GM11168 (cell line): ENCODE results near the gene AGAP3.

Experiments used
- in situ Hi-C: fragments of 300-500 bp; cut with MboI; formaldehyde crosslinking; loops from one replicate; pipeline ENCODE4 v1.12.0; 2022; ENCODE audit warnings: low sequenced_read_pairs; ENCODE audit not compliant: unreplicated experiment

The AGAP3 gene

DNA sequence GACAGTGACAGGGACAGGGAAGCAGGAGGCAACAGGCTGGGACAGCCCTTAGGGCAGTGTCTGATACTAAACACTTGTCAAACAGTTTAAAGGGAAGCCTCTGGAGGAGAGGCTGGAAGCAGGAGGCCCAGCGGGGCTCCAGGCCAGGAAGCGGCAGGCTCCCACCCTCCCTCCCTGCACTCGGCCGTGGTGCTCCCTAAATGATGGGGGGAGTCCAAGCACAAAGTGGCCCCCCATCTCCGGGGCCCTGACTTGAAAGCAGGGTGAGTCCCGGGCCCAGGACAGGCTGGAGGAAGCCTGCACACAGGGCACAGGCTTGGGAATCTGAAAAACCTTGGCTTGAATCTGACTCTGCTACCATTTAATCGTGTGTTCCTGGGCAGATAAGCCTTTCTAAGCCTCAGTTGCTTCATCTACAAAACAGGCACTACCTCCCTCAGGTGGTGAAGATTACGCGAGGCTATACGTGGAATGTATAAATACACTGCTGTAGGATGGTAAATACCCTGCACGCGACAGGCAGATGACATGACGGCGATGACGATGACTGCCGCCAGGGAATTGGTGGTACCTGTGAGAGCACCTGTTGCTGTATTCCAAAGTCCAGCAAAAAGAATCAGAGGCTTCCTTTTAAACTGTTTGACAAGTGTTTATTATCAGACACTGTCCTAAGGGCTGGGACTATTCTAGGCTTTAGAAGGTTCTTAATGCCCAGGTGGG, 47.2 kb downstream of the AGAP3 start:
- in situ Hi-C loops = no loop called here

DNA sequence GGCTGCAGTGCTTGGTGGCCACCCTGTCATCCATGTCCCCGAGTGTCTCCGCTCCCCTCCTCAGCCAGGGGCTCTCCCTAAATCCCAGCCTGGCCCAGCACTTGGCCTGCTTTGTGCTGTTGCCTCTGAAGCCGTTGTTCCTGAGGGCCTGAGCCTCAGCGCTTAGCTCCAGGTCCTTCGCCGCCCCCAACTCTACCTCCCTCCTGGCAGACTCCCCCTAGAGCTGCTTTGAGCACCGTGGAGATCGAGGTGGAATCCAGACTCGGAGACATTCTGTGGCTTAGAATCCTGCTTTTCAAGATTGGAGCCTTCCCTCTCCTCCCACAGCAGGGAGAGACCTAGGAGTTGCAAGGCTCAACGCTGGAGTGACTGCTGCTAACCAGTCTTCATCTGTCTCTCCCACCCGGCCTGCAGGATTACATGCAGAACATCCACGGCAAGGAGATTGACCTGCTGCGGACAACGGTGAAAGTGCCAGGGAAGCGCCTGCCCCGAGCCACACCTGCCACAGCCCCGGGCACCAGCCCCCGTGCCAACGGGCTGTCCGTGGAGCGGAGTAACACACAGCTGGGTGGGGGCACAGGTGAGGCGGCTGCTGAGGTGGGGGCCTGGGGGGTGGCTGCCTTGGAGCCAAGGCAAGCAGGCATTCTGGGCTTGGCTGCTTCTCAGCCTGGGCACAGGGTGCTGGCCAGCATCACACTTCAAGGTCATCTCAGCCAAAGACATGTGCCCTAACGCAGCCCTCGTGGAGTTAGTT, 47.9 kb downstream of the AGAP3 start:
- in situ Hi-C loops = no loop called here

DNA sequence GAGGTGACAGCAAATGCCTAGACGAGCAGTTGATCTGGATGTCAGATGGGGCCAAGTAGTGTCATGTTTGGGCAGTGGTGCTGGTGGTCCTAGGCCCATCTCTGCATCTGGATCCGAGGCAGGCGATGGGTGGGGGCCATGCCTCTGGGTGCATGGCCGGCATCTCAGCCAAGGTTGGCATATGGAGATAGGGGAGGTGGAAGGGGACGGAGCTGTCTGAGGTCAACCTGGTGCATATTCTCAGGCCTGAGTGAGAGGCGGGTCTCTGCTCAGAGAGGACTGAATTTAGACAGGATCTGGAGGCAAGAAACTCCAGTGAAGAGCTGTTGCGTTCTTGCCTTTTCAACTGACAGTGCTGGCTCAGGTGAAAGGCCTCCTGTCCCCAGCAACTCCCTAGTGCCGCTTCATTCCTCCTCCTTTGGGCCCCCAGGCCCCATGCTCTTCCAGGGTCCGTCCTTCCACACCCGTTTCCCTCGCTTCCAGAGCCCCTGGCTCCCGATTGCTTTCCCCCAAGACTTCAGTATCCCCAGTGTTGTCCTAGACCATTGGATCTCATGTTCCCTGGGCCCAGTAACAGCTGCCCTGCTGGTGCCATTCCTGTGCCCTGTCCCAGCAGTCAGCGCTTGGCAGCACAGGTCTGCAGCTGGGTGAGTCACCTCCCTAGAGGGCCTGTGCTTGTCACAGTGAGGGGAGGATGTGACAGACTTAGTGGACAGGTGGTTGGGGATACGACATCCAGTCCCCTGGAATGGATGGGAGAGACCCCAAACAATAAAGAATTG, 48.7 kb downstream of the AGAP3 start:
- in situ Hi-C loops = no loop called here

DNA sequence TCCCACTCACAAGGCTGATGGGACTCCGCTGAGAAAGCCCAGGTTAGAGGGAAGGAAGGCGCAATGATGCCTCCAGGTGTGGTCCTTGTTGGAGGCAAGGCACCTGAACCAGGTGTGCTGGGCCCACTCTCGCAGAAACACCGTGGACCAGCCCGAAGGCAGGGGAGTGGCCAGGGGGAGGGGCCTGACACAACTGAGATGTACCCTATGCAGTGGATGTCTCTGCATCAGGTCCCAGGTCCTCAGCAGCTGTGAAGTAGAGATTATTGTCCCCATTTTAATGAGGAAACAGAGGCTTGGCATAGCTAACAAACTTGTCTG, 49.2 kb downstream of the AGAP3 start:
- in situ Hi-C loops = no loop called here

GRCh38 chr7:151135866-151136843, 49.9 kb downstream of the AGAP3 start:
- in situ Hi-C loops = no loop called here

- in situ Hi-C loops = no loop called here
These were observed 50.9 kb downstream of the AGAP3 start for GRCh38 chr7:151137076-151137675.

DNA sequence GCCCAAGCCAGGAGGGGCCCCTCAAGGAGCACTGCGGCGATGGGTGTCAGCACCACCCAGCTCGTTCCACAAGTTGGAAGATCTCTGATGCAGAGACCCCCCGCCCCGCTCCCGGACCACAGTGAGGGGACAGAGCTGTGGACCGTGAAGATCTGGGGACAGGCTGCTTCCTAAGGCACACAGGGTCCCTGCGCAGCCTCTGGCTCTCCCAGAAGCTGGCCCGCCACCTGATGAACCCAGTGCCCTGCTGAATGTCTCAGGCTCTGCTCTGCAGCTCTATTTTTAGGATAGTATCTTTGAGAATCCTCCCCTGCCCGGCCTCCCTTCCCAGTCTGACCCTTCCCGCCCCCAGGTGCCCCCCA, 51.5 kb downstream of the AGAP3 start:
- in situ Hi-C loops = no loop called here

DNA sequence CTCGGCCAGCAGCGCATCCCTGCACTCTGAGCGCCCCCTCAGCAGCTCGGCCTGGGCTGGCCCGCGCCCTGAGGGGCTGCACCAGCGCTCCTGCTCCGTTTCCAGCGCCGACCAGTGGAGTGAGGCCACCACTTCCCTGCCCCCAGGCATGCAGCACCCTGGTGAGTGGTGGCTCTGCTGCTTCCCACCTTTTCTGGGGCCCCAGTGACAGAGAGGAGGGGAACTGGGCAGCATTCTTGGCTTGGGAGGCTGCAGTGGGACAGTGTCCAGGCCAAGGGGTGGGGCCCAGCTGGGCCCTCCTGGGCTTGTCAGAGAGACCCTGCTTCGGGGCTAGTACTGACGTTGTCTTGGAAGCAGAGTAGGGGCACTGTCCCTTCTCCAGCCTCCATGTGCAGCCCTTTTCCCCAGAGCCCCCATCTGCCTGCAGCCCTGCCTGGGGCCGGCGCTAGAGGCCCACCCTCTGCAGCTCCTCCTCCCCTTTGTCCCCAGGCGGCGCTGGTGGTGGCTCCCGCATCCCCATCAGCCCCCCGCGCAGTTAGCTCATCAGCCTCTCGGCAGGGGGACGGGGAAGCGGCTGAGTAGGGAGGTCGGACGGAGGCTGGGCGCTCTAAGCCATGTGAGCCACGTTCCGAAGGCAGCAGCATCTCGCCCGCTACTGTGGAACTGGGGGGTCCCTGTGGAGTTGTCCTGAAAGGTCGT, 52.0 kb downstream of the AGAP3 start:
- in situ Hi-C loops = no loop called here

DNA sequence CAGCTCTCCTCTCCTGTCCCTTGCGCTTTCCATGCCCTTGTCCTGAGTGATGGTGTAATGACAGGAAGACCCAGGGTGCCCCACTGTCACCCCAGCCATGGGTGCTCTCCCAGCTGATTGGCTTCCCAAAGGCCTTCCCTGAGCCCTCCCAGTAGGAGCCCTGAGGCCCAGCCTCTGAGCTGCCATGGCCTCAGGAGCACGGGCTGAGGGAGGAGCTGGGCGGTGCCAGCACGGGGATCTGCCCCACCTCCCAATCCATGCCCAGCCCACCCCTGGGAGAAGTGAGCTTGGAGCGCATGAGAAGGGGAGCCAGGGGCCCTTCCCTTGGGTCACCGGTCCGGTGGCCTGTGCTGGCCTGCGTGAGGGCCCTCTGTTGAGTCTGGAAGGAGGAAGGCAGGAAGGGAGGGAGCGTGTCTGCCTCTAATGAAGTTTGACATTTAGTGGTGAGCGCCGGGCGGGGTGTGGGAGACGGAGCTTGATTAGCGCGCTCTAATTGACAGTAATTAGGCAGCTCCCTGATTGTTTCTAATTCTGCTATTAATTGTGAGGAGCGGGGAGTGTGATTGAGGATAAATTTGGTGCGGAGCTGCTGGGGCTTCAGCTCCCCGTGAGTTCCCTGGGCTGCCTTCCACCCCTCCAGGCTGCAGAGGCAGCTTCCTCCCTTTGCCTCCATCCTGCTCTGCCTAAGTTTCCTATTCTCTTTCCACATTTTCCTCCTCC, 53.0 kb downstream of the AGAP3 start:
- in situ Hi-C loops = no loop called here

DNA sequence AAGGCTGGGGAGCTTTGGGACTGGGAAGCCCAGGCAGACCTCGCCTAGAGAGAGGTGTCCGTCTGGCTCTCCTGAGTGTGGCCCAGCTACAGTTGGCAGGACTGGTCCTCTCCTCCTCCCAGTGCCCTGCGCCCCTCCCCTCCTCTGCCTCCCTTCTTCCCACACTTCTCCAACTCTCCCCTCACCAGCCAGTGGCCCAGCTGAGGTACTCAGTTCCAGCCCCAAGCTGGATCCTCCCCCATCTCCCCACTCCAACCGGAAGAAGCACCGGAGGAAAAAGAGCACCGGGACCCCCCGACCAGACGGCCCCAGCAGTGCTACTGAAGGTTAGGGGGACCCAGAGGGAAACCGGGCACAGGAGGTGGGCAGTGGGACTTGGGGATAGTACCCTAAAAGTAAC, 53.5 kb downstream of the AGAP3 start:
- in situ Hi-C loops = no loop called here

GRCh38 chr7:151140826-151141225, 54.6 kb downstream of the AGAP3 start:
- in situ Hi-C loops = no loop called here

DNA sequence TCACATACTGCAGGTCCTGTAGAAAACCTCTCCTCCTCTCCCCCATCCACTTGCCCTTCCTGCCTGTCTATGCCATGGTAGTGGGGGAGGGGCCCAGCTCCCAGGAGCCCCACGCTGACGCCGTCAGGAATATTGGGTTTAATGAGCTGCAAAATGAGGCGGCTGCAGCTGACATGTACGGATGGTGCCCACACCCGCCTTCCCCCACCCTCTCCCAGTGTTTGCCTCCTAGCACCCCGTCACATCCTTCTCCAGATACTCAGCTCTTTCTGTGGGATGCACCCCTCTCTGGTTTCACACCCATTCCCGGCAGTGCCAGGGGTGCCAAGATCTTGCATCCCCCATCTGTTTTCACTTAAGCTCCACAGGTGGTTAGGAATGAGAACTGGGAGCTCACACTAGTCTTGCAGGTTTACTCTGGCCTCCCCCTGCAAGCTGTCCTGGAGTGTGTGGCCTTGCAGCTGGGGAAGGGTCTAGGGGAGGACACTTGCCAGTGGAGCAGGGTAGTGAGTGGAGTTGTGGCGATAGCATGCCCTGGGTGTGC, 55.1 kb downstream of the AGAP3 start:
- in situ Hi-C loops = no loop called here

DNA sequence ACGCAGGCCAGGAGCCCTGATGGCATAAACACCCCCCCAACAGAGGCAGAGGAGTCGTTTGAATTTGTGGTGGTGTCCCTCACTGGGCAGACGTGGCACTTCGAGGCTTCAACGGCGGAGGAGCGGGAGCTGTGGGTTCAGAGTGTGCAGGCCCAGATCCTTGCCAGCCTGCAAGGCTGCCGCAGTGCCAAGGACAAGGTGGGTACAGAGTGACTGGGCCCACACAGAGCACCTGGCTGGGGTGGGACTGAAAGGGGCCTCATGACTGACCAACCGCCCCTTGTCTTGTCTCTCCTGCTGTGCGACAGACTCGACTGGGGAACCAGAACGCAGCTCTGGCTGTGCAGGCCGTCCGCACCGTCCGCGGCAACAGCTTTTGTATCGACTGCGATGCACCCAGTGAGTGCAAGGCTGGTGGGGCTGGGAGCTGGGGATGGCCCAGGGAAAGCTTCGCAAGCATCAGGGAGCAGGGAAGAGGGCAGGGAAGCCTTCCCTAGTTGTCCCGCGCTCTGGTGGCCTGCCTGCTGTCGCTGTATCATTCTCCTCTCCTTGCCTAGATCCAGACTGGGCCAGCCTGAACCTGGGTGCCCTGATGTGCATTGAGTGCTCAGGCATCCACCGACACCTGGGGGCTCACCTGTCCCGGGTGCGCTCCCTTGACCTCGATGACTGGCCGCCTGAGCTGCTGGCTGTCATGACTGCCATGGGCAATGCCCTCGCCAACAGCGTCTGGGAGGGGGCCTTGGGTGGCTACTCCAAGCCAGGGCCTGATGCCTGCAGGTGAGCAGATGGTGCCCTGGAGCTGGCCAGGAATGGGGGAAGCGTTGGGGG, 55.8 kb downstream of the AGAP3 start:
- in situ Hi-C loops = no loop called here

- in situ Hi-C loops = no loop called here
These were observed 56.4 kb downstream of the AGAP3 start for GRCh38 chr7:151142686-151143040.

DNA sequence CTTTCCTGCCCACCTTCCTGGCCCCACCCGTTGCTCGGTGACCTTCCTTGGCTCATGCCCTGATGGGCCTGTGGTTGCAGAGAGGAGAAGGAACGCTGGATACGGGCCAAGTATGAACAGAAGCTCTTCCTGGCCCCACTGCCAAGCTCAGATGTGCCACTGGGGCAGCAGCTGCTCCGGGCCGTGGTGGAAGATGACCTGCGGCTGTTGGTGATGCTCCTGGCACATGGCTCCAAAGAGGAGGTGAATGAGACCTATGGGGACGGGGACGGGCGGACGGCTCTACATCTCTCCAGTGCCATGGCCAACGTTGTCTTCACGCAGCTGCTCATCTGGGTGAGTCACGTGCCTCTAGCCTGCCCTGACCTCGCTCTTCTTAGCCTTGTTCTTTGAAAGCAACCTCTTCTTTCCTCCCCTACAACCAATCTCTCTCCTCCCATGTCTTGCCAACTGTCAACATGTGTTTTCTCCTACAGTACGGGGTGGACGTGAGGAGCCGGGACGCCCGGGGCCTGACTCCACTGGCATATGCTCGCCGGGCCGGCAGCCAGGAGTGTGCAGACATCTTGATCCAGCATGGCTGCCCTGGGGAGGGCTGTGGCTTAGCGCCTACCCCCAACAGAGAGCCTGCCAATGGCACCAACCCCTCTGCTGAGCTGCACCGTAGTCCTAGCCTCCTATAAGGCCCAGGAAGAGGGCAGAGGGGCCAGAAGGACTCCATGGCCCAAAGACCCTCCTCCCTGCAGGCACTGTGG, 57.2 kb downstream of the AGAP3 start:
- in situ Hi-C loops = no loop called here

DNA sequence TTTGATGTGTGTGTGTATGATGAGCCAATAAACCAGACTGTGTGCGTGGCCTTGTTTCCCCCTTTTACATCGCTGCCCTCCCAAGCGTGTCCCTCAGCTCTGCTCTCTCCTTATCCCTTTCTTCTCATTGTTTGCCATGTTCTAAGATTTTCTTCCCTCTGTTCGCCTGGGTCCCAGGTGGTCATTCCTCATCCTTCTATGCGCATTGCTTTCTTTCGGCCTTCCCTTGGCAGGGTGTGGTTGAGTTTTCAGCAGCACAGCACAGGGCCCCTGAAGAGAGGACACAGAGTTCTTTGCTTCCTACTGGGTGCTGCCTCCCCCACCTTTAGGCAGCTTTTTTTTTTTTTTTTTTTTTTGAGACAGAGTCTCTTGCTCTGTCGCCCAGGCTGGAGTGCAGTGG, 58.1 kb downstream of the AGAP3 start:
- in situ Hi-C loops = no loop called here

DNA sequence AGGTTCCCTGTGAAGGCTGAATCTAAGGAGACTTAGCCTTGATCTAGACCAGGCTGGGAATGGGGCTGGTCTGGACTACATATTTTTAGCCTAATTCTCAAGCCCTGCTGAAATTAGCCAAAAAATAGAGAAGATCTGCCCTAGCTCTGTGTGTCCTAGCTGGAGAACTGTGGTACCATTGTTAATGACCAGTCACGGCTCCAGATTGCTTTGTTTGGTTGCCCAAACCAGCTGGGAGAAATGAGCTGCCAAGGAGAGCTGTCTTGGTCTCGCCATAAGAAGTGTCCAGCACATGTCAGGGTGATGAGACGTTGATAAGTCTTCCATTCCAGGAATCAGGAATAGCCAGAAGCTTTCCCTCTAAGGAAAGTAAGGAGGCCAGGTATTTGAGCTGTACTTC, 60.5 kb downstream of the AGAP3 start:
- in situ Hi-C loops = no loop called here
